Subcutaneous adipose tissue (tissue), 4 donors: Measurements from ENCODE around the gene FANK1. TPM values are rescaled to one million over a fixed set of nuclear protein-coding genes. Genes with fewer than 3 reads are reported as not detected.

Experiments used
- total RNA-seq, 4 donors: library from RNA; depleted of rRNA; stranded (reverse); fragments of >200 nt; gene quantifications; one replicate each; pipeline ENCODE4 v1.1.0, GENCODE V29; 2016
- TF ChIP-seq, protein P1 (sequence below): fragments of 450-650 bp; IDR thresholded peaks from one replicate; pipeline ENCODE4 v1.5.1; 2016; ENCODE audit warnings: low read depth, mild to moderate bottlenecking, control low read depth, antibody characterized with exemption, moderate library complexity

The FANK1 gene
- total RNA-seq, 4 donors from 2014 or later, result 0.44 to 4.6 (median 2.2) TPM

DNA sequence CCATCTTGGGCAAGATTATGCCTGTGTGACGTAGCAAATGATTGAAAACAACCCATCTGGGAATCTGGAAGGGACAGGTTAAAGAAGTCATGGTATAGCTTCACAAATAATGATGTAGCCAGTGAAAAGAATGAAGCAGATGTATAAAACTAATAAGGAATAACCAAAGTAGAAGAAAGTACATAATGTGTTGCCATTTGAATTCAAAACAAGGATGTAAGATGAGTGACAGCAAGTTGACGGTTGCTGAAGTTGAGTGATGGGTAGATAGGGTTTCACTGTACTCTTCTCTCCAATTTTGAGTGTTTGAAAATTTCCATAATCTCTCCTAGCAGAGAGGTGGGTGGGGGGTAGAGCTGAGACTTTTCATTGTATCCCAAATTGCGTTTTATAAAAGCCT, 133.6 kb downstream of the FANK1 start:
- TF ChIP-seq, protein P1, sequence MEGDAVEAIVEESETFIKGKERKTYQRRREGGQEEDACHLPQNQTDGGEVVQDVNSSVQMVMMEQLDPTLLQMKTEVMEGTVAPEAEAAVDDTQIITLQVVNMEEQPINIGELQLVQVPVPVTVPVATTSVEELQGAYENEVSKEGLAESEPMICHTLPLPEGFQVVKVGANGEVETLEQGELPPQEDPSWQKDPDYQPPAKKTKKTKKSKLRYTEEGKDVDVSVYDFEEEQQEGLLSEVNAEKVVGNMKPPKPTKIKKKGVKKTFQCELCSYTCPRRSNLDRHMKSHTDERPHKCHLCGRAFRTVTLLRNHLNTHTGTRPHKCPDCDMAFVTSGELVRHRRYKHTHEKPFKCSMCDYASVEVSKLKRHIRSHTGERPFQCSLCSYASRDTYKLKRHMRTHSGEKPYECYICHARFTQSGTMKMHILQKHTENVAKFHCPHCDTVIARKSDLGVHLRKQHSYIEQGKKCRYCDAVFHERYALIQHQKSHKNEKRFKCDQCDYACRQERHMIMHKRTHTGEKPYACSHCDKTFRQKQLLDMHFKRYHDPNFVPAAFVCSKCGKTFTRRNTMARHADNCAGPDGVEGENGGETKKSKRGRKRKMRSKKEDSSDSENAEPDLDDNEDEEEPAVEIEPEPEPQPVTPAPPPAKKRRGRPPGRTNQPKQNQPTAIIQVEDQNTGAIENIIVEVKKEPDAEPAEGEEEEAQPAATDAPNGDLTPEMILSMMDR, result no peak

DNA sequence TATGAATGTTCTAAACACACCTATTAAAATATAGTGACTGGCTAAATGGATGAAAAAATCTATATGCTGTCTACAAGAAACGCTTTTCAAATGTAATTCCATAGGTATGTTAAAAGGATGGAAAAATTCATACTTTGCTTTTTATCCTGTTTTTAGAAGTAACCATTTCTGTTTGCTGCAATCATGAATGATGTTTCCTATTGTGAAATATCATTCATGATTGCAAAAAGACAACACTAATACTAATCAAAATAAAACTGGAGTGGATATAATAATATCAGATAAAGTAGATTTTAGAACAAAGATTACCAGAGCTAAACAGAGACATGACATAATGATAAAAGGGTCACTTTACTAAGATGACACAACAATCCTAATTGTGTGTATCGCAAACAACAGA, 138.2 kb downstream of the FANK1 start:
- TF ChIP-seq, protein P1, result no peak

DNA sequence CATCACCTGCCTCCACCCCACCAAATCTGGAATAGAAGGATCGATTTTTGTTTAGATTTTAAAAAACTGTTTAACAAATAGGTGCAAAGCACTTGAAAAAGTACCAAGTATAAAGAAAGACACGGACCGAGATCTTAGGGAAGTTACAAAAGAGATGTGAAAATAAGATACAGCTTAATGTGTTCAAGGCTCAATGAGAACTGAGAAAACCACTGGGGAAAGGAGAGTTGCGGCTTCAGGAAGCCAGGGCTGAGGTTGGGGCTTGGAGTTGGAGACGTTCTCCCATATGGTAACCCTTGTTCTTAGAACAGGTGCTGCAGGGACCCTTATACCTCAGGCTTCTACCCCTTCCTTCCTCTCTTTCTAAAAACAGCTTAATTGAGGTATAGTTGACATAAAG, 140.2 kb downstream of the FANK1 start:
- TF ChIP-seq, protein P1, result no peak

DNA sequence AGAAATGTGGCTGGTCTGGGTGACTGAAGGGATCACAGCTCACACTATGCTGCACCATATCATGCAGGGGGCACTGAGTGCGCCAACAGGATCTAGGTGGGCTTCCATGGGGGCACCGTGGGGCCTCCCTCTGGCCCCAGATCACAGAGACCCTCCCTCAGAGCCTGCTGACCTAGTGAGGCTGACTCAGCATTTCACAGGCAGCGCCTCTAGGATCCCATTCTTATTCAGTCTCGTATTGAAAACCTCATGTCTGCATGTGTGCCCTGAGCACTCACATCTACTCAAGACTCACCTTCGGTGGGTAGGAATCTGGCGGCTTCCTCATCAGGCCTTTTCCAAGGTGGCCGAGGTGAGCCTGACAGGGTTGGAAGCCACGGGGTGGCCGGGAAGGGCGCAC, 141.6 kb downstream of the FANK1 start:
- TF ChIP-seq, protein P1, result no peak

DNA sequence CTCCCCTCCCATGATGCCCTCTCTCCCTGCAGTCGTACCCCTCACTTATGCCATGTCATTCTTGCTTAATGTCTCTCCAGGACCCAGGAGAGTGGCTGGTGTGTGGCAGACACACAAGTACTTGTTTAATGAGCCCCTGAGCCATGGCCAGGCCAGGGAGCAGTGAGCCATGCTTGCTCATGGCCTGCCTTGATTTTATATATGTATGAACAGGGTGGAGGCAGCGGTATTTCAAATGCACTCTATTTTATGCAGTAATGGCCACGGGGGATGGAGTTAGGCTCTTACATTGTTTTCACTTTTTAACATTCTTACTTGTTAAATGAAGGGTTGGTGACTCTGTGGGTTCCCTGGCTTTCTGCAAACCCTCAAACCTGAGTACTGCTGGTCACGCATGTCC, 144.8 kb downstream of the FANK1 start:
- TF ChIP-seq, protein P1, result no peak

DNA sequence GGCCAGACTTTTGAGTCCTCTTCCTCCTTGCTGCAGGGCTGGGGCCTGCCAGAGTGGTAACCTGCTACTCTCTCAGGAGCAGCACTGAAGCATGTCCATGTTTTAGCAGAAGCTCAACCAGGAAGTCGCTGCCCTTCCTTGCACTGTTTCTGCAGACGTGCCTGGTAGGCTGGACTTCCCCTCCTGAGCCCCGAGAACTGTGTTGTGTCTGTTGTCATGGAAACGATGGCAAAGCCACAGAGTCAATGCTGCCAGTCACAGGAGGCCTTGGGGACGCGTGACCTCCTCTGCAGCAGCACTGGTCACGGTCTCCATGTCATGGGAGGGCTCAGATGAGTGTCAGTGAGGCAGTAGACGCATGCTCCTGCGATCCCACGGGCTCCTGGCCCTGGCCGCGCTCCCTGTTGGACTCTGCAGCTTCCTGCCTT, 145.5 kb downstream of the FANK1 start:
- TF ChIP-seq, protein P1, result no peak

DNA sequence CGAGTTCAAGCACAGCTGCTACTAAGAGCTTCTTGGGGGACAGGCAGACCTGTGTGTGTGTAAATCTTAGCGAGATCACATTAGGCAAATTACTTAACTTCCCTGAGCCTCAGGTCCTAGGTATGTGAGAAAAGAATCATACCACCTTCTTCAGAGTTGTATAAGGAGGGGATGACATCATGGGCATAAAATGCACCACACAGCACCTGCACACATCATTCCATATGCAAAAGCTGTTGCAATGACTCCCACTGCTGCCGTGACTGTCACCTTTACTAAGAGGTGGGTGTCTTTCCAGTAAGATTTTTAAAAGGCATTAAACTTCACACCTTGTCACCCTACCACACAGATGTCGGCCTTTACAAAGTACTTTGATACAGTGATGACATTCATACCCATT, 146.0 kb downstream of the FANK1 start:
- TF ChIP-seq, protein P1, result no peak
